WTC11 (cell line): ENCODE measurements around the gene SMAD6. TPM values are rescaled to one million over a fixed set of nuclear protein-coding genes. Genes with fewer than 3 reads are reported as not detected.

Experiments
- ATAC-seq: fragments of 200-7000 bp; cut with Tn5 transposase; 2 replicates; pipeline ENCODE4 v1.10.0; 2021; ENCODE audit warnings: mild to moderate bottlenecking, moderate library complexity
- CTCF ChIA-PET: fragments of 300-600 bp; sonication (Branson Sonifier 250); formaldehyde crosslinking; loops from one replicate; lab custom pipeline; 2021; ENCODE audit warnings: antibody characterized with exemption; lab: Charles Lee
- POLR2A ChIA-PET: fragments of 350-600 bp; sonication (Branson Sonifier 250); formaldehyde crosslinking; loops from one replicate; lab custom pipeline; 2021; ENCODE audit warnings: antibody characterized with exemption; lab: Charles Lee
- DNase-seq: peaks from one replicate; pipeline ENCODE4 v3.0.0; 2021; ENCODE audit warnings: low spot score
- H3K27ac Mint-ChIP-seq: 2 replicates; pipeline ENCODE4 v1.8.0; 2021; ENCODE audit warnings: mixed read lengths
- H3K27me3 Mint-ChIP-seq: 2 replicates; pipeline ENCODE4 v1.8.0; 2021; ENCODE audit warnings: low read depth, mild to moderate bottlenecking, moderate library complexity, mixed read lengths
- H3K36me3 Mint-ChIP-seq: 2 replicates; pipeline ENCODE4 v1.8.0; 2021; ENCODE audit warnings: mixed read lengths
- H3K4me1 Mint-ChIP-seq: 2 replicates; pipeline ENCODE4 v1.8.0; 2022; ENCODE audit warnings: mixed read lengths
- H3K4me3 Mint-ChIP-seq: 2 replicates; pipeline ENCODE4 v1.8.0; 2021; ENCODE audit warnings: mild to moderate bottlenecking, moderate library complexity, mixed read lengths
- H3K9me3 Mint-ChIP-seq: 2 replicates; pipeline ENCODE4 v1.8.0; 2021; ENCODE audit warnings: mixed read lengths
- ATF1 ChIP-seq: sonication (generic); formaldehyde crosslinking; IDR thresholded peaks from 2 replicates; pipeline ENCODE4 v1.8.1; 2023; ENCODE audit warnings: mild to moderate bottlenecking, moderate library complexity, missing genetic modification reagents
- CREB1 ChIP-seq: sonication (generic); formaldehyde crosslinking; IDR thresholded peaks from 2 replicates; pipeline ENCODE4 v1.8.0; 2023; ENCODE audit warnings: mild to moderate bottlenecking, missing genetic modification reagents
- CTCF ChIP-seq: fragments of 200-600 bp; IDR thresholded peaks from 2 replicates; pipeline ENCODE4 v1.8.0; 2022; ENCODE audit warnings: antibody characterized with exemption
- GRHL2 ChIP-seq: fragments of 250-450 bp; sonication (Bioruptor Pico); IDR thresholded peaks from 2 replicates; pipeline ENCODE4 v1.8.0; 2022; ENCODE audit warnings: mild to moderate bottlenecking, moderate library complexity; ENCODE audit not compliant: insufficient replicate concordance, severe bottlenecking
- MYBL2 ChIP-seq: sonication (generic); formaldehyde crosslinking; IDR thresholded peaks from 2 replicates; pipeline ENCODE4 v1.8.1; 2023; ENCODE audit warnings: mild to moderate bottlenecking, moderate library complexity, missing genetic modification reagents
- SMAD4 ChIP-seq: sonication (generic); formaldehyde crosslinking; IDR thresholded peaks from 2 replicates; pipeline ENCODE4 v1.8.0; 2022; ENCODE audit warnings: mild to moderate bottlenecking, missing genetic modification reagents
- SP1 ChIP-seq: sonication (generic); formaldehyde crosslinking; conservative IDR thresholded peaks from 2 replicates; pipeline ENCODE4 v1.8.1; 2022; ENCODE audit warnings: missing genetic modification reagents
- STAT6 ChIP-seq: sonication (generic); formaldehyde crosslinking; conservative IDR thresholded peaks from 2 replicates; pipeline ENCODE4 v1.8.1; 2023; ENCODE audit warnings: mild to moderate bottlenecking, low read depth, missing genetic modification reagents, moderate library complexity
- TEAD1 ChIP-seq: sonication (generic); formaldehyde crosslinking; IDR thresholded peaks from 2 replicates; pipeline ENCODE4 v1.8.0; 2022; ENCODE audit warnings: mild to moderate bottlenecking, missing genetic modification reagents
- ZBTB21 ChIP-seq: sonication (generic); formaldehyde crosslinking; IDR thresholded peaks from 2 replicates; pipeline ENCODE4 v1.8.1; 2023; ENCODE audit warnings: mild to moderate bottlenecking, missing genetic modification reagents, borderline replicate concordance
- ZBTB43 ChIP-seq: sonication (generic); formaldehyde crosslinking; IDR thresholded peaks from 2 replicates; pipeline ENCODE4 v1.8.1; 2023; ENCODE audit warnings: mild to moderate bottlenecking, missing genetic modification reagents
- ZNF138 ChIP-seq: sonication (generic); formaldehyde crosslinking; conservative IDR thresholded peaks from 2 replicates; pipeline ENCODE4 v1.8.1; 2022; ENCODE audit warnings: mild to moderate bottlenecking, moderate library complexity, missing genetic modification reagents
- ZNF219 ChIP-seq: sonication (generic); formaldehyde crosslinking; IDR thresholded peaks from 2 replicates; pipeline ENCODE4 v1.8.0; 2023; ENCODE audit warnings: missing genetic modification reagents, mild to moderate bottlenecking, borderline replicate concordance
- ZNF317 ChIP-seq: sonication (generic); formaldehyde crosslinking; IDR thresholded peaks from 2 replicates; pipeline ENCODE4 v1.8.1; 2023; ENCODE audit warnings: low read depth, mild to moderate bottlenecking, moderate library complexity, missing genetic modification reagents, borderline replicate concordance
- total RNA-seq: library from RNA; stranded (reverse); gene quantifications from 3 replicates; pipeline ENCODE4 v1.2.3, GENCODE V29; 2021
- TF ChIP-seq, protein P1 (sequence below): sonication (generic); formaldehyde crosslinking; IDR thresholded peaks from 2 replicates; pipeline ENCODE4 v1.8.1; 2022; ENCODE audit warnings: low read depth, missing genetic modification reagents, borderline replicate concordance
- TF ChIP-seq, protein P2 (sequence below): sonication (generic); formaldehyde crosslinking; IDR thresholded peaks from 2 replicates; pipeline ENCODE4 v1.8.0; 2023; ENCODE audit warnings: mild to moderate bottlenecking, missing genetic modification reagents
- TF ChIP-seq, protein P3 (sequence below): sonication (generic); formaldehyde crosslinking; IDR thresholded peaks from 2 replicates; pipeline ENCODE4 v1.8.1; 2023; ENCODE audit warnings: mild to moderate bottlenecking, missing genetic modification reagents, borderline replicate concordance

The SMAD6 gene
- total RNA-seq, 1 experiment from 2014 or later, result 13.9 TPM

DNA sequence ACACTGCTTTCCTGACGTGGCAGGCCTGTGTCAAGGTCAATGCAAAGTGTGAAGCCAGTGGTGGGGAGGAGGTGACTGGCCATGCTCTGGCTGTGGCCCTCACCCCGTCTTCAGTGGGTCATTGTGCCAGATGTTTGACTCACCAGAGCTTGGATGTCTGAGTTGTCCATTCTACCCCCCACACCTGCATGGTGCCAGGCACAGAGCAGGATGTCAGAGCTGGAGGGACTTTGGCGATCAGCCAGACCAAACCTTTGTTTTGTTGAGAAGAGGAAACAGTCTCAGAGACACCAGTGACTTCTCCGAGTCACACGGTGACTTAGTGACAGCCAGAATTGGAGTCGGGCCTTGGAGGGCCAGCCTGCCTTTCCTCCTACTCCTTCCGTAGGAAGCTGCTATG, 49.5 kb downstream of the SMAD6 start:
- TF ChIP-seq GRHL2 (CRISPR knock-in tag), result no peak
- no peak for TF ChIP-seq ZBTB43 (CRISPR knock-in tag)
- TF ChIP-seq TEAD1 (CRISPR knock-in tag), result no peak
- TF ChIP-seq ZBTB21 (CRISPR knock-in tag), result no peak
- TF ChIP-seq MYBL2 (CRISPR knock-in tag), result no peak
- no peak for TF ChIP-seq ZNF219 (CRISPR knock-in tag)
- TF ChIP-seq, protein P1, sequence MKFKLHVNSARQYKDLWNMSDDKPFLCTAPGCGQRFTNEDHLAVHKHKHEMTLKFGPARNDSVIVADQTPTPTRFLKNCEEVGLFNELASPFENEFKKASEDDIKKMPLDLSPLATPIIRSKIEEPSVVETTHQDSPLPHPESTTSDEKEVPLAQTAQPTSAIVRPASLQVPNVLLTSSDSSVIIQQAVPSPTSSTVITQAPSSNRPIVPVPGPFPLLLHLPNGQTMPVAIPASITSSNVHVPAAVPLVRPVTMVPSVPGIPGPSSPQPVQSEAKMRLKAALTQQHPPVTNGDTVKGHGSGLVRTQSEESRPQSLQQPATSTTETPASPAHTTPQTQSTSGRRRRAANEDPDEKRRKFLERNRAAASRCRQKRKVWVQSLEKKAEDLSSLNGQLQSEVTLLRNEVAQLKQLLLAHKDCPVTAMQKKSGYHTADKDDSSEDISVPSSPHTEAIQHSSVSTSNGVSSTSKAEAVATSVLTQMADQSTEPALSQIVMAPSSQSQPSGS (CRISPR knock-in tag), result no peak
- TF ChIP-seq SP1, result no peak
- TF ChIP-seq SMAD4 (CRISPR knock-in tag), result no peak
- no peak for TF ChIP-seq CTCF
- no peak for TF ChIP-seq STAT6
- TF ChIP-seq ZNF317 (CRISPR knock-in tag), result no peak
- no peak for TF ChIP-seq CREB1
- no peak for TF ChIP-seq ATF1 (CRISPR knock-in tag)
- TF ChIP-seq, protein P2, sequence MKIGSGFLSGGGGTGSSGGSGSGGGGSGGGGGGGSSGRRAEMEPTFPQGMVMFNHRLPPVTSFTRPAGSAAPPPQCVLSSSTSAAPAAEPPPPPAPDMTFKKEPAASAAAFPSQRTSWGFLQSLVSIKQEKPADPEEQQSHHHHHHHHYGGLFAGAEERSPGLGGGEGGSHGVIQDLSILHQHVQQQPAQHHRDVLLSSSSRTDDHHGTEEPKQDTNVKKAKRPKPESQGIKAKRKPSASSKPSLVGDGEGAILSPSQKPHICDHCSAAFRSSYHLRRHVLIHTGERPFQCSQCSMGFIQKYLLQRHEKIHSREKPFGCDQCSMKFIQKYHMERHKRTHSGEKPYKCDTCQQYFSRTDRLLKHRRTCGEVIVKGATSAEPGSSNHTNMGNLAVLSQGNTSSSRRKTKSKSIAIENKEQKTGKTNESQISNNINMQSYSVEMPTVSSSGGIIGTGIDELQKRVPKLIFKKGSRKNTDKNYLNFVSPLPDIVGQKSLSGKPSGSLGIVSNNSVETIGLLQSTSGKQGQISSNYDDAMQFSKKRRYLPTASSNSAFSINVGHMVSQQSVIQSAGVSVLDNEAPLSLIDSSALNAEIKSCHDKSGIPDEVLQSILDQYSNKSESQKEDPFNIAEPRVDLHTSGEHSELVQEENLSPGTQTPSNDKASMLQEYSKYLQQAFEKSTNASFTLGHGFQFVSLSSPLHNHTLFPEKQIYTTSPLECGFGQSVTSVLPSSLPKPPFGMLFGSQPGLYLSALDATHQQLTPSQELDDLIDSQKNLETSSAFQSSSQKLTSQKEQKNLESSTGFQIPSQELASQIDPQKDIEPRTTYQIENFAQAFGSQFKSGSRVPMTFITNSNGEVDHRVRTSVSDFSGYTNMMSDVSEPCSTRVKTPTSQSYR, result no peak
- TF ChIP-seq, protein P3, sequence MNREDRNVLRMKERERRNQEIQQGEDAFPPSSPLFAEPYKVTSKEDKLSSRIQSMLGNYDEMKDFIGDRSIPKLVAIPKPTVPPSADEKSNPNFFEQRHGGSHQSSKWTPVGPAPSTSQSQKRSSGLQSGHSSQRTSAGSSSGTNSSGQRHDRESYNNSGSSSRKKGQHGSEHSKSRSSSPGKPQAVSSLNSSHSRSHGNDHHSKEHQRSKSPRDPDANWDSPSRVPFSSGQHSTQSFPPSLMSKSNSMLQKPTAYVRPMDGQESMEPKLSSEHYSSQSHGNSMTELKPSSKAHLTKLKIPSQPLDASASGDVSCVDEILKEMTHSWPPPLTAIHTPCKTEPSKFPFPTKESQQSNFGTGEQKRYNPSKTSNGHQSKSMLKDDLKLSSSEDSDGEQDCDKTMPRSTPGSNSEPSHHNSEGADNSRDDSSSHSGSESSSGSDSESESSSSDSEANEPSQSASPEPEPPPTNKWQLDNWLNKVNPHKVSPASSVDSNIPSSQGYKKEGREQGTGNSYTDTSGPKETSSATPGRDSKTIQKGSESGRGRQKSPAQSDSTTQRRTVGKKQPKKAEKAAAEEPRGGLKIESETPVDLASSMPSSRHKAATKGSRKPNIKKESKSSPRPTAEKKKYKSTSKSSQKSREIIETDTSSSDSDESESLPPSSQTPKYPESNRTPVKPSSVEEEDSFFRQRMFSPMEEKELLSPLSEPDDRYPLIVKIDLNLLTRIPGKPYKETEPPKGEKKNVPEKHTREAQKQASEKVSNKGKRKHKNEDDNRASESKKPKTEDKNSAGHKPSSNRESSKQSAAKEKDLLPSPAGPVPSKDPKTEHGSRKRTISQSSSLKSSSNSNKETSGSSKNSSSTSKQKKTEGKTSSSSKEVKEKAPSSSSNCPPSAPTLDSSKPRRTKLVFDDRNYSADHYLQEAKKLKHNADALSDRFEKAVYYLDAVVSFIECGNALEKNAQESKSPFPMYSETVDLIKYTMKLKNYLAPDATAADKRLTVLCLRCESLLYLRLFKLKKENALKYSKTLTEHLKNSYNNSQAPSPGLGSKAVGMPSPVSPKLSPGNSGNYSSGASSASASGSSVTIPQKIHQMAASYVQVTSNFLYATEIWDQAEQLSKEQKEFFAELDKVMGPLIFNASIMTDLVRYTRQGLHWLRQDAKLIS (CRISPR knock-in tag), result no peak
- TF ChIP-seq ZNF138 (CRISPR knock-in tag), result no peak
- TF ChIP-seq, all 79 proteins: peak for 0
- Mint-ChIP-seq H3K4me3 (no peak overlapping the region), H3K4me1 (peaks cover 55% of the 10 kb centered on the region), H3K9me3 (peaks cover 10% of the 10 kb centered on the region), H3K27me3 (no peaks in the 10 kb centered on the region), H3K27ac (peak overlapping the region; percentile 86; the same call in 1 of the 2 replicates), H3K36me3 (peaks cover 10% of the 10 kb centered on the region)
- no peak for ATAC-seq
- no peak for DNase-seq
- POLR2A ChIA-PET, result interaction anchor here (0.6 to 1.1 kb wide), 2 partner anchors 44 to 183 kb away, joined by 3 to 4 read pairs; no protein-coding TSS in a partner anchor
- CTCF ChIA-PET, result interaction anchor here (0.6 to 0.8 kb wide), 4 partner anchors 20 to 186 kb away, joined by 3 to 4 read pairs (median 4); partner anchors contain the start of gene LCTL
